GM18499 (cell line): ENCODE measurements around the gene PLEKHM2.

Experiments
- ATAC-seq: cut with Tn5 transposase; IDR thresholded peaks from one replicate; pipeline ENCODE4 v1.9.1; 2021; ENCODE audit warnings: moderate number of reproducible peaks; ENCODE audit not compliant: insufficient read depth, unreplicated experiment

The PLEKHM2 gene

GRCh38 chr1:15700508-15700907 lies 16.4 kb downstream of the PLEKHM2 start:
- ATAC-seq = no peak

GRCh38 chr1:15701784-15702183 lies 17.7 kb downstream of the PLEKHM2 start:
- ATAC-seq = no peak

GRCh38 chr1:15702722-15703550 lies 18.8 kb downstream of the PLEKHM2 start:
- ATAC-seq = no peak

- ATAC-seq = no peak
These were observed 19.4 kb downstream of the PLEKHM2 start for GRCh38 chr1:15703562-15703961.

GRCh38 chr1:15704526-15705183 lies 20.5 kb downstream of the PLEKHM2 start:
- no peak for ATAC-seq

- no peak for ATAC-seq
These were observed 21.1 kb downstream of the PLEKHM2 start for GRCh38 chr1:15705184-15705566.

- no peak for ATAC-seq
These were observed 22.6 kb downstream of the PLEKHM2 start for GRCh38 chr1:15706751-15707150.

- no peak for ATAC-seq
These were observed 23.3 kb downstream of the PLEKHM2 start for GRCh38 chr1:15707239-15707925.

- ATAC-seq = no peak
These were observed 24.5 kb downstream of the PLEKHM2 start for GRCh38 chr1:15708486-15709137.

- no peak for ATAC-seq
These were observed 25.1 kb downstream of the PLEKHM2 start for GRCh38 chr1:15709226-15709625.

- ATAC-seq = no peak
These were observed 28.0 kb downstream of the PLEKHM2 start for GRCh38 chr1:15712168-15712567.

GRCh38 chr1:15714406-15715136 lies 30.5 kb downstream of the PLEKHM2 start:
- ATAC-seq = no peak

- ATAC-seq = no peak
These were observed 33.5 kb downstream of the PLEKHM2 start for GRCh38 chr1:15717418-15718125.

- ATAC-seq = no peak
These were observed 34.1 kb downstream of the PLEKHM2 start for GRCh38 chr1:15718199-15718601.

GRCh38 chr1:15719381-15720120 lies 35.4 kb downstream of the PLEKHM2 start:
- no peak for ATAC-seq

- ATAC-seq = no peak
These were observed 36.7 kb downstream of the PLEKHM2 start for GRCh38 chr1:15720861-15721260.

GRCh38 chr1:15722411-15722810 lies 38.3 kb downstream of the PLEKHM2 start:
- ATAC-seq = no peak

GRCh38 chr1:15722836-15723532 lies 38.9 kb downstream of the PLEKHM2 start:
- no peak for ATAC-seq
